ENCODE results near the gene UROC1. TPM values are rescaled to one million over a fixed set of nuclear protein-coding genes. Genes with fewer than 3 reads are reported as not detected.
A peak's percentile ranks its signal among the peaks of the same experiment; 100 is the strongest.

UROC1 gene
- total and polyA plus RNA-seq, 4 donors, result not detected

- H3K27me3 ChIP-seq (ENCODE audit: control insufficient read depth in 1 of 2, insufficient read depth in 2 of 2, low read length in 1 of 2), result no peaks in the 10 kb centered on the region
- H3K36me3 ChIP-seq (ENCODE audit: control insufficient read depth in 1 of 2, insufficient read depth in 2 of 2, low read length in 1 of 2), result peaks cover 0 to 3% of the 10 kb centered on the region in 2 donors
- H3K27ac ChIP-seq (ENCODE audit: low read depth in 1 of 2, low read length in 2 of 2), result no peak overlapping the region
- DNase-seq (peak in 1 of 2 donors; percentile 49), ATAC-seq (ENCODE audit: low FRiP score) (no peak)
- H3K4me3 ChIP-seq (ENCODE audit: low read length in 2 of 2), result no peak overlapping the region
- H3K4me1 ChIP-seq (ENCODE audit: control insufficient read depth in 1 of 2, insufficient read depth in 2 of 2, low read length in 2 of 2), result no peaks in the 10 kb centered on the region
- H3K9me3 ChIP-seq (ENCODE audit: control insufficient read depth, low read length), result no peaks in the 10 kb centered on the region
- intact Hi-C loops (cut with DNase I), result no loop called here
- WGBS, 2 donors, result 73 to 75% methylated on average over 12 of the region's 12 CpGs
Observed at GRCh38 chr3:126447456-126448106, 70.0 kb downstream of the UROC1 start.

GRCh38 chr3:126446791-126447190 is 70.8 kb downstream of the UROC1 start:
- ATAC-seq (ENCODE audit: low FRiP score), result no peak
- 87 to 88% methylated on average over 2 of the region's 2 CpGs for WGBS, 2 donors
- intact Hi-C loops (cut with DNase I), result no loop called here
- Histone ChIP-seq H3K27ac (ENCODE audit: low read depth in 1 of 2, low read length in 2 of 2) (no peak overlapping the region), H3K9me3 (ENCODE audit: control insufficient read depth, low read length) (no peaks in the 10 kb centered on the region), H3K36me3 (ENCODE audit: control insufficient read depth in 1 of 2, insufficient read depth in 2 of 2, low read length in 1 of 2) (peaks cover 0 to 3% of the 10 kb centered on the region in 2 donors), H3K4me1 (ENCODE audit: control insufficient read depth in 1 of 2, insufficient read depth in 2 of 2, low read length in 2 of 2) (no peaks in the 10 kb centered on the region), H3K27me3 (ENCODE audit: control insufficient read depth in 1 of 2, insufficient read depth in 2 of 2, low read length in 1 of 2) (no peaks in the 10 kb centered on the region), H3K4me3 (ENCODE audit: low read length in 2 of 2) (no peak overlapping the region)
- peak in 1 of 2 donors; percentile 41 for DNase-seq

GRCh38 chr3:126446301-126446700 is 71.3 kb downstream of the UROC1 start:
- ATAC-seq (ENCODE audit: low FRiP score) (no peak), DNase-seq (peak in 1 of 2 donors; percentile 40)
- H3K4me1 ChIP-seq (ENCODE audit: control insufficient read depth in 1 of 2, insufficient read depth in 2 of 2, low read length in 2 of 2), result no peaks in the 10 kb centered on the region
- no peak overlapping the region for H3K27ac ChIP-seq (ENCODE audit: low read depth in 1 of 2, low read length in 2 of 2)
- no peak overlapping the region for H3K4me3 ChIP-seq (ENCODE audit: low read length in 2 of 2)
- no peaks in the 10 kb centered on the region for H3K9me3 ChIP-seq (ENCODE audit: control insufficient read depth, low read length)
- no peaks in the 10 kb centered on the region for H3K27me3 ChIP-seq (ENCODE audit: control insufficient read depth in 1 of 2, insufficient read depth in 2 of 2, low read length in 1 of 2)
- WGBS, 2 donors, result 91 to 95% methylated on average over 8 of the region's 8 CpGs
- peaks cover 0 to 3% of the 10 kb centered on the region in 2 donors for H3K36me3 ChIP-seq (ENCODE audit: control insufficient read depth in 1 of 2, insufficient read depth in 2 of 2, low read length in 1 of 2)
- intact Hi-C loops (cut with DNase I), result no loop called here

GRCh38 chr3:126445506-126445905 is 72.1 kb downstream of the UROC1 start:
- H3K36me3 ChIP-seq (ENCODE audit: control insufficient read depth in 1 of 2, insufficient read depth in 2 of 2, low read length in 1 of 2), result peaks cover 0 to 3% of the 10 kb centered on the region in 2 donors
- ATAC-seq (ENCODE audit: low FRiP score), result no peak

GRCh38 chr3:126442856-126443242 is 74.7 kb downstream of the UROC1 start:
- Histone ChIP-seq H3K9me3 (ENCODE audit: control insufficient read depth, low read length) (no peaks in the 10 kb centered on the region), H3K27ac (ENCODE audit: low read depth in 1 of 2, low read length in 2 of 2) (no peak overlapping the region), H3K36me3 (ENCODE audit: control insufficient read depth in 1 of 2, insufficient read depth in 2 of 2, low read length in 1 of 2) (peaks cover 0 to 5% of the 10 kb centered on the region in 2 donors), H3K4me1 (ENCODE audit: control insufficient read depth in 1 of 2, insufficient read depth in 2 of 2, low read length in 2 of 2) (no peaks in the 10 kb centered on the region), H3K27me3 (ENCODE audit: control insufficient read depth in 1 of 2, insufficient read depth in 2 of 2, low read length in 1 of 2) (no peaks in the 10 kb centered on the region), H3K4me3 (ENCODE audit: low read length in 2 of 2) (no peak overlapping the region)
- ATAC-seq (ENCODE audit: low FRiP score) (no peak), DNase-seq (peak in 1 of 2 donors; percentile 37)
- 87 to 91% methylated on average over 3 of the region's 3 CpGs for WGBS, 2 donors
- intact Hi-C loops (cut with DNase I), result no loop called here

More at GRCh38 chr3:126445506-126445905, 72.1 kb downstream of the UROC1 start:
- WGBS, 2 donors, result 59 to 62% methylated on average over 5 of the region's 5 CpGs
- no peaks in the 10 kb centered on the region for H3K9me3 ChIP-seq (ENCODE audit: control insufficient read depth, low read length)
- H3K27me3 ChIP-seq (ENCODE audit: control insufficient read depth in 1 of 2, insufficient read depth in 2 of 2, low read length in 1 of 2), result no peaks in the 10 kb centered on the region
- H3K27ac ChIP-seq (ENCODE audit: low read depth in 1 of 2, low read length in 2 of 2), result no peak overlapping the region
- intact Hi-C loops (cut with DNase I), result no loop called here
- DNase-seq, result no peak
- no peak overlapping the region for H3K4me3 ChIP-seq (ENCODE audit: low read length in 2 of 2)
- H3K4me1 ChIP-seq (ENCODE audit: control insufficient read depth in 1 of 2, insufficient read depth in 2 of 2, low read length in 2 of 2), result no peaks in the 10 kb centered on the region

- WGBS, 2 donors, result 87 to 88% methylated on average over 13 of the region's 13 CpGs
- ATAC-seq (ENCODE audit: low FRiP score) (no peak), DNase-seq (peak in 1 of 2 donors; percentile 43)
- Histone ChIP-seq H3K36me3 (ENCODE audit: control insufficient read depth in 1 of 2, insufficient read depth in 2 of 2, low read length in 1 of 2) (peaks cover 0 to 5% of the 10 kb centered on the region in 2 donors), H3K27me3 (ENCODE audit: control insufficient read depth in 1 of 2, insufficient read depth in 2 of 2, low read length in 1 of 2) (no peaks in the 10 kb centered on the region), H3K9me3 (ENCODE audit: control insufficient read depth, low read length) (no peaks in the 10 kb centered on the region), H3K4me3 (ENCODE audit: low read length in 2 of 2) (no peak overlapping the region), H3K27ac (ENCODE audit: low read depth in 1 of 2, low read length in 2 of 2) (no peak overlapping the region), H3K4me1 (ENCODE audit: control insufficient read depth in 1 of 2, insufficient read depth in 2 of 2, low read length in 2 of 2) (no peaks in the 10 kb centered on the region)
- intact Hi-C loops (cut with DNase I), result no loop called here
Observed at GRCh38 chr3:126442094-126442855, 75.3 kb downstream of the UROC1 start.

GRCh38 chr3:126441256-126441880 is 76.2 kb downstream of the UROC1 start:
- Histone ChIP-seq H3K27me3 (ENCODE audit: control insufficient read depth in 1 of 2, insufficient read depth in 2 of 2, low read length in 1 of 2) (no peaks in the 10 kb centered on the region), H3K9me3 (ENCODE audit: control insufficient read depth, low read length) (no peaks in the 10 kb centered on the region), H3K27ac (ENCODE audit: low read depth in 1 of 2, low read length in 2 of 2) (no peak overlapping the region), H3K36me3 (ENCODE audit: control insufficient read depth in 1 of 2, insufficient read depth in 2 of 2, low read length in 1 of 2) (peaks cover 0 to 5% of the 10 kb centered on the region in 2 donors), H3K4me1 (ENCODE audit: control insufficient read depth in 1 of 2, insufficient read depth in 2 of 2, low read length in 2 of 2) (no peaks in the 10 kb centered on the region), H3K4me3 (ENCODE audit: low read length in 2 of 2) (no peak overlapping the region)
- intact Hi-C loops (cut with DNase I), result no loop called here
- 91 to 92% methylated on average over 20 of the region's 20 CpGs for WGBS, 2 donors
- peak; percentile 29 for ATAC-seq (ENCODE audit: low FRiP score)
- peak in 1 of 2 donors; percentile 51 for DNase-seq

- Histone ChIP-seq H3K27ac (ENCODE audit: low read depth in 1 of 2, low read length in 2 of 2) (no peak overlapping the region), H3K4me3 (ENCODE audit: low read length in 2 of 2) (no peak overlapping the region), H3K9me3 (ENCODE audit: control insufficient read depth, low read length) (no peaks in the 10 kb centered on the region), H3K27me3 (ENCODE audit: control insufficient read depth in 1 of 2, insufficient read depth in 2 of 2, low read length in 1 of 2) (no peaks in the 10 kb centered on the region), H3K4me1 (ENCODE audit: control insufficient read depth in 1 of 2, insufficient read depth in 2 of 2, low read length in 2 of 2) (no peaks in the 10 kb centered on the region), H3K36me3 (ENCODE audit: control insufficient read depth in 1 of 2, insufficient read depth in 2 of 2, low read length in 1 of 2) (peaks cover 0 to 5% of the 10 kb centered on the region in 2 donors)
- 89 to 93% methylated on average over 9 of the region's 9 CpGs for WGBS, 2 donors
- DNase-seq, result peak in 1 of 2 donors; percentile 35
- intact Hi-C loops (cut with DNase I), result no loop called here
- ATAC-seq (ENCODE audit: low FRiP score), result no peak
Observed at GRCh38 chr3:126440709-126440995, 76.9 kb downstream of the UROC1 start.

Measured in aorta (tissue), 5 donors.